ENCODE results near the gene RIC3.

Gene RIC3

GRCh38 chr11:8061555-8062428 is 107.0 kb downstream of the RIC3 start:
- TF ChIP-seq YY1 (IDR thresholded peaks at IDR 0.05; ENCODE audit: low read depth) (no peak), CEBPB (IDR thresholded peaks at IDR 0.05) (no peak), TEAD4 (IDR thresholded peaks at IDR 0.05) (no peak), EP300 (IDR thresholded peaks at IDR 0.05; ENCODE audit: borderline replicate concordance) (no peak), MAX (IDR thresholded peaks at IDR 0.05) (no peak), EGR1 (IDR thresholded peaks at IDR 0.05) (no peak), FOXM1 (IDR thresholded peaks at IDR 0.05; ENCODE audit: borderline replicate concordance, low read depth) (no peak), NFIC (IDR thresholded peaks at IDR 0.05) (no peak), TCF12 (IDR thresholded peaks at IDR 0.05; ENCODE audit: low read depth) (no peak), ZBTB7A (IDR thresholded peaks at IDR 0.05; ENCODE audit: low read depth) (no peak)
- TF ChIP-seq, protein P1, sequence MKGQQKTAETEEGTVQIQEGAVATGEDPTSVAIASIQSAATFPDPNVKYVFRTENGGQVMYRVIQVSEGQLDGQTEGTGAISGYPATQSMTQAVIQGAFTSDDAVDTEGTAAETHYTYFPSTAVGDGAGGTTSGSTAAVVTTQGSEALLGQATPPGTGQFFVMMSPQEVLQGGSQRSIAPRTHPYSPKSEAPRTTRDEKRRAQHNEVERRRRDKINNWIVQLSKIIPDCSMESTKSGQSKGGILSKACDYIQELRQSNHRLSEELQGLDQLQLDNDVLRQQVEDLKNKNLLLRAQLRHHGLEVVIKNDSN (IDR thresholded peaks at IDR 0.05): no peak
- TF ChIP-seq, protein P2, sequence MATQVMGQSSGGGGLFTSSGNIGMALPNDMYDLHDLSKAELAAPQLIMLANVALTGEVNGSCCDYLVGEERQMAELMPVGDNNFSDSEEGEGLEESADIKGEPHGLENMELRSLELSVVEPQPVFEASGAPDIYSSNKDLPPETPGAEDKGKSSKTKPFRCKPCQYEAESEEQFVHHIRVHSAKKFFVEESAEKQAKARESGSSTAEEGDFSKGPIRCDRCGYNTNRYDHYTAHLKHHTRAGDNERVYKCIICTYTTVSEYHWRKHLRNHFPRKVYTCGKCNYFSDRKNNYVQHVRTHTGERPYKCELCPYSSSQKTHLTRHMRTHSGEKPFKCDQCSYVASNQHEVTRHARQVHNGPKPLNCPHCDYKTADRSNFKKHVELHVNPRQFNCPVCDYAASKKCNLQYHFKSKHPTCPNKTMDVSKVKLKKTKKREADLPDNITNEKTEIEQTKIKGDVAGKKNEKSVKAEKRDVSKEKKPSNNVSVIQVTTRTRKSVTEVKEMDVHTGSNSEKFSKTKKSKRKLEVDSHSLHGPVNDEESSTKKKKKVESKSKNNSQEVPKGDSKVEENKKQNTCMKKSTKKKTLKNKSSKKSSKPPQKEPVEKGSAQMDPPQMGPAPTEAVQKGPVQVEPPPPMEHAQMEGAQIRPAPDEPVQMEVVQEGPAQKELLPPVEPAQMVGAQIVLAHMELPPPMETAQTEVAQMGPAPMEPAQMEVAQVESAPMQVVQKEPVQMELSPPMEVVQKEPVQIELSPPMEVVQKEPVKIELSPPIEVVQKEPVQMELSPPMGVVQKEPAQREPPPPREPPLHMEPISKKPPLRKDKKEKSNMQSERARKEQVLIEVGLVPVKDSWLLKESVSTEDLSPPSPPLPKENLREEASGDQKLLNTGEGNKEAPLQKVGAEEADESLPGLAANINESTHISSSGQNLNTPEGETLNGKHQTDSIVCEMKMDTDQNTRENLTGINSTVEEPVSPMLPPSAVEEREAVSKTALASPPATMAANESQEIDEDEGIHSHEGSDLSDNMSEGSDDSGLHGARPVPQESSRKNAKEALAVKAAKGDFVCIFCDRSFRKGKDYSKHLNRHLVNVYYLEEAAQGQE (IDR thresholded peaks at IDR 0.05; ENCODE audit: low read depth): no peak

GRCh38 chr11:8060801-8061554 is 107.8 kb downstream of the RIC3 start:
- TF ChIP-seq EP300 (IDR thresholded peaks at IDR 0.05; ENCODE audit: borderline replicate concordance): no peak
- TF ChIP-seq CEBPB (IDR thresholded peaks at IDR 0.05): no peak
- TF ChIP-seq ZBTB7A (IDR thresholded peaks at IDR 0.05; ENCODE audit: low read depth): no peak
- no peak for TF ChIP-seq YY1 (IDR thresholded peaks at IDR 0.05; ENCODE audit: low read depth)
- TF ChIP-seq, protein P2 (IDR thresholded peaks at IDR 0.05; ENCODE audit: low read depth): no peak
- TF ChIP-seq, protein P1 (IDR thresholded peaks at IDR 0.05): no peak

GRCh38 chr11:8060146-8060719 is 108.6 kb downstream of the RIC3 start:
- TF ChIP-seq ZBTB7A (IDR thresholded peaks at IDR 0.05; ENCODE audit: low read depth) (no peak), TEAD4 (IDR thresholded peaks at IDR 0.05) (no peak), EGR1 (IDR thresholded peaks at IDR 0.05) (no peak), TAF1 (IDR thresholded peaks at IDR 0.05; ENCODE audit: low read depth) (no peak), YY1 (IDR thresholded peaks at IDR 0.05; ENCODE audit: low read depth) (no peak), TCF12 (IDR thresholded peaks at IDR 0.05; ENCODE audit: low read depth) (no peak), CEBPB (IDR thresholded peaks at IDR 0.05) (no peak), RAD21 (IDR thresholded peaks at IDR 0.05; ENCODE audit: low read depth) (no peak), FOXM1 (IDR thresholded peaks at IDR 0.05; ENCODE audit: borderline replicate concordance, low read depth) (no peak), CREB1 (IDR thresholded peaks at IDR 0.05; ENCODE audit: low read depth) (no peak), NFIC (IDR thresholded peaks at IDR 0.05) (no peak), MAX (IDR thresholded peaks at IDR 0.05) (no peak)
- TF ChIP-seq, protein P2 (IDR thresholded peaks at IDR 0.05; ENCODE audit: low read depth): no peak
- TF ChIP-seq, protein P1 (IDR thresholded peaks at IDR 0.05): no peak

All from Ishikawa (cell line).